HTERT RPE-1 (cell line): ENCODE results near the gene RASSF1.

Source experiments
- in situ Hi-C: fragments of 300-500 bp; cut with MboI; formaldehyde crosslinking; loops from 4 replicates; pipeline ENCODE4 v1.14.3; 2020; ENCODE audit warnings: low sequenced_read_pairs

RASSF1 gene, protein sequence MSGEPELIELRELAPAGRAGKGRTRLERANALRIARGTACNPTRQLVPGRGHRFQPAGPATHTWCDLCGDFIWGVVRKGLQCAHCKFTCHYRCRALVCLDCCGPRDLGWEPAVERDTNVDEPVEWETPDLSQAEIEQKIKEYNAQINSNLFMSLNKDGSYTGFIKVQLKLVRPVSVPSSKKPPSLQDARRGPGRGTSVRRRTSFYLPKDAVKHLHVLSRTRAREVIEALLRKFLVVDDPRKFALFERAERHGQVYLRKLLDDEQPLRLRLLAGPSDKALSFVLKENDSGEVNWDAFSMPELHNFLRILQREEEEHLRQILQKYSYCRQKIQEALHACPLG

DNA sequence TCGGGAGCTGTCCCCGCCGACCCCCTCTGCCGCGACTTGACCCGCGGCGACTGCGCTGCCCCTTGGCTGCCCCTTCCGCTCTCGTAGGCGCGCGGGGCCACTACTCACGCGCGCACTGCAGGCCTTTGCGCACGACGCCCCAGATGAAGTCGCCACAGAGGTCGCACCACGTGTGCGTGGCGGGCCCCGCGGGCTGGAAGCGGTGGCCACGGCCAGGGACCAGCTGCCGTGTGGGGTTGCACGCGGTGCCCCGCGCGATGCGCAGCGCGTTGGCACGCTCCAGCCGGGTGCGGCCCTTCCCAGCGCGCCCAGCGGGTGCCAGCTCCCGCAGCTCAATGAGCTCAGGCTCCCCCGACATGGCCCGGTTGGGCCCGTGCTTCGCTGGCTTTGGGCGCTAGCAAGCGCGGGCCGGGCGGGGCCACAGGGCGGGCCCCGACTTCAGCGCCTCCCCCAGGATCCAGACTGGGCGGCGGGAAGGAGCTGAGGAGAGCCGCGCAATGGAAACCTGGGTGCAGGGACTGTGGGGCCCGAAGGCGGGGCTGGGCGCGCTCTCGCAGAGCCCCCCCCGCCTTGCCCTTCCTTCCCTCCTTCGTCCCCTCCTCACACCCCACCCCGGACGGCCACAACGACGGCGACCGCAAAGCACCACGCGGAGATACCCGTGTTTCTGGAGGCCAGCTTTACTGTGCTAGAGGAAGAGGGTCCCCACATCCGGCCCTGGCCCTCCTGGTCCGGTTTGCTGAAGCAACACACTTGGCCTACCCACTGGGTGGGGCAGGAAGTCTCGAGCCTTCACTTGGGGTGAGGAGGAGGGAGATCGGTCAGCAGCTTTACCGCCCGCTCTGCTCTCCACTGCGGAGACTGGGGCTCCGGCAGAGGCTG, at the start of gene RASSF1:
Gene RASSF1, minus strand, starts transcription at position 389 of the 882 bp plus-strand sequence. Its CDS starts 31 bp downstream, at position 358.
- in situ Hi-C loops = no loop called here

DNA sequence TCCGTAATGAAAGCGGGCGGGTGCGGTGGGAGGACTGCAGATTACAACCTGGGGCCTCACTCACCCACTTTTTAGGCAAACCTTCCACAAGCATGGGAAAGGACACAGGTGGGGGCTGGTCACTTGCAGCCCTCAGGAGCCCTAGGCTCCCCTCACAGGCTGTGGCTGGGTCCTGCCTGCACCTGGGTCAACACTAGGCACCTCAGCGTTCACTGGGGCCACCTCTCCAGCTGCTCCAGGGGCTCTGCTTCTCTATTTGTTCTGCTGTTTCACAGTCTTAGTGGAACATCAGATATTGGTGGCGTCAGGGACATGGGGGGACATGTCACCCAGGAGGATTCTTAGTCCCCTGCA, 48.8 kb upstream of the RASSF1 start:
- in situ Hi-C loops = no loop called here

DNA sequence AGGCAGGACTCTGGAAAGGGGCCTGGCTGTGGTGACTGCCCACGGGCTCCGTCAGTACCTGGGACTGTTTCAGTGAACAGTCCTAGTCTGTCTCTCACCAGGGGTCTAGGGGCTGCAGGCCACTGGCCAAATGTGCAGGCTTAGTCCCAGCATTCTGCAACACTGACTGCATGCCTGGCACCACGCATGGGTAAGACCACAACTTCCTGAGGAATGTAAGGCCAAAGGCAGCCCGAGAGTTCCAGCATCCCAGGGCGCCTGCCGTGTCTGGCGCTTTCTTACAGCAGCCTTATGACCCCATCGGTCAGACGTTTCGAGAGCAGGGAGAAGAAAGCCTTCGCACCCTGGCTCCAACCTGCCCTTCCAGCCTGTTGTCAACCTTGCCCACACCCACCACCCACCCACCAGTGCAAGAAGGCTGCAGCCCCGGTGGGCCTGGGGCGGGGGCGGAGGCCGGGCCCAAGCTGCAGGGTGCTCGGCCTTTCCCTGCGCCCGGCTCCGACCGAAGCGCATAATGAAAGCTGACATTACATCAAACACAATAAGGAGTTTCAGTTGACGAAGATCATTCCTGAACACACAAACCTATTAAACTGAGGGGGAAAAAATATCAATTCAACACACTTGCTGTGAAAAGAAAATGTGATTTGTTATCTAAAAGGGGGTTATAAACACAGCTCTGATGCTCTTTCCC, 48.2 kb upstream of the RASSF1 start:
- in situ Hi-C loops = no loop called here

DNA sequence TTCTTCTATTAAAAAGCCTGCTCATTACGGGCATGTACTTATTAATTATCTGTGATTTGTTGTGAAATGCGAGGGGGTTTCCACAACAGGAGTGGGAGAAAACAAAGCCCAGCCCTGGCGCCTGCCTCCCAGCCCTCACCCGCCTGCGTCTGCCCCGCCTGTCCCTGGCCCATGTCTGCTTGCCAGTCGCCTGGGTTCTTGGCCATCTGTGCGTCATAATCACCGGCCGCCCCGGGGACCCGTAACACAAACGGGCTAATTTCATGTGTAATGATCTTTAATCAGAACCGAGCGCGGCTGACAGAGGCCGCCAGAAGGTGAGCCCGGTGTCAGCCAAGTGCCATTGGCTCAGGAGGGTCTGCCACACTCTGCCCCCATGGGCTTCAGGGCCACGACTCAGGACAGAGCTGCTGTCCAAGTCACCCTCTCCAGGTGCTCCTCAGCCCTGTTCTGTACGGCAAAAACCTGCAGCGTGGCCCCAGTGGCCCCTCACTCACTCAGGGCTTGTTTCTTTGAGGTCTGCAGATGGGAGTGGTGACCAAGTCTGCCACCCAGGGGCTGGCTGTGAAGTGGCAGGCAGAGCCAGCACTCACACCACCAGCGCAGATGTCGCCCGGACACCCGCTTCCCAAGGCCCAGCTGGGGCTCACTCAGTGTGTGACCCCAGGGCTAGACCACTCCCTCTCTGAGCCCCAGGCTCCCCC, 47.5 kb upstream of the RASSF1 start:
- in situ Hi-C loops = no loop called here

DNA sequence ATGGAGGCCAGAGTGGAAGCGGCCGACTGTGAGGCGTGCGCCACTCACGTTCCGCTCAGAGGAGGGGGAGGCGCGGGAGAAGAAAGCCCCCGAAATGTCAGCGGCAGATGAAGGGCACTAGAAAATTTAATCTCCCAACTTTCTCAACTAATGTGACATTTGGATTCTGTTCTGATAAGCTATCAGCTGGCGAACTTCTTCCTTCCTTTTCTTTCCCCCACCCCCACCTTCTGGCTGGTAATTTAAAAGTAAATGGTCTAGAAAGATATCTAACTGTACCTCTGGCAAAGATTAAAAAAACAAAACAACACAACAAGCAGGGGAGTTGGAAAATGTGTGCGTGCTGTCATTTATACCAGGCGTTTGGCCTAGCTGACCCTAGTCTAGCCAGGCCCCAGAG, 45.1 kb upstream of the RASSF1 start:
- in situ Hi-C loops = no loop called here

DNA sequence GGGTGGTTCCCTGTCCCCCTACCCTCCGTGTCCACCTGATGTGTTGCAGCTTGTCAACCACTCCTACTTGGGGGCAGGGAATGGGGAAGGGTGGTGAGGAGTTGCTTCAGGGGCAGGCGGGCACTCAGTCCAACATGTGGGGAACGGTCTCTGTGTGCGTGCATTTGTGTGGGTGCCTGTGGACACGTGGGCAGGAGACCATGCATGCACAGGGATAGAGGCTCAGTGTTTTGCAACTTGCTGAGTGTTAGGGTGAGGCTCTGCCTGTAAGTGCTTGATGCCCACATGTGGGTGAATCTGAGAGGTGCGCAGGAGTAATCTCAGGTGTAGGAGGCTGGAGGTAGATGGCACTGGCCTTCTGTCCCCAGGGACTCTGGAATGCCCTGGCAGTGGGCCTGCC, 43.1 kb upstream of the RASSF1 start:
- in situ Hi-C loops = no loop called here

DNA sequence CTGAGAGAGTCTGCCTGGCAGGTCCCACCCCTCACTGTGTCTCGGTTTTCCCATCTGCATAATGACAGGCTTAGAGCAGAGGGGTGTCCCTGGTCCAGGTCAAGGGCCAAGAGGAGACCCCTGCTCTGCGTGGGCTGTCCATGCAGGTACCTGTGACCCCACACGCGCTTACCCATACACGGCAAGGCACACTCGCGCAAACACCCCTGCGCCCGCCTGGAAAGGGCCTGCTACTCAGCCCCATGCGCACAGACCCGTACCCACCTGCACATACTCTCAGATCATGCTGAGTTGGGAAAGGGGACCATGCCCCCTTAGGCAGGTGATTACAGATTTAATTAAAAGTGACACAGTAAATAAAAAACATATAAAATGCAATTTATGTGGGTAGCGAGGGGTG, 42.1 kb upstream of the RASSF1 start:
- in situ Hi-C loops = no loop called here

DNA sequence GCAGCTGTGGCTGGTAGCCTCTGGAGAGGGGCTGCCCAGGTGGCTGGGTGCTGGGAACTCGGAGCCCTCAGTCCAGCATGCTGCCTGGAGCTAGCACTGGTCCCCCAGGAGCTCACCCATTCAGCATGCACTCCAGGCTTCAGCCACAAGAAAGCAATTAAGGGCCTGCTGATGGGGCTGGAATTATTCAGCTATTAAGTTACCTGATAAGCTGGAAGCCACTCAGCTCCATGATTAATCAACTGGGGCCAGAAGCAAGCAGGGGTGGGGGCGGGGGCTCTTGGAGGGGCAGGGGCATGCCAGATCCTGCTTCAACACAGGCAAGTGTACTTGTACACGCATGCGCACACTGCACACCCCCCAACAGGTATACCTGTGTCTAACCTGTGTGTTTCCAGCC, 40.7 kb upstream of the RASSF1 start:
- in situ Hi-C loops = no loop called here

DNA sequence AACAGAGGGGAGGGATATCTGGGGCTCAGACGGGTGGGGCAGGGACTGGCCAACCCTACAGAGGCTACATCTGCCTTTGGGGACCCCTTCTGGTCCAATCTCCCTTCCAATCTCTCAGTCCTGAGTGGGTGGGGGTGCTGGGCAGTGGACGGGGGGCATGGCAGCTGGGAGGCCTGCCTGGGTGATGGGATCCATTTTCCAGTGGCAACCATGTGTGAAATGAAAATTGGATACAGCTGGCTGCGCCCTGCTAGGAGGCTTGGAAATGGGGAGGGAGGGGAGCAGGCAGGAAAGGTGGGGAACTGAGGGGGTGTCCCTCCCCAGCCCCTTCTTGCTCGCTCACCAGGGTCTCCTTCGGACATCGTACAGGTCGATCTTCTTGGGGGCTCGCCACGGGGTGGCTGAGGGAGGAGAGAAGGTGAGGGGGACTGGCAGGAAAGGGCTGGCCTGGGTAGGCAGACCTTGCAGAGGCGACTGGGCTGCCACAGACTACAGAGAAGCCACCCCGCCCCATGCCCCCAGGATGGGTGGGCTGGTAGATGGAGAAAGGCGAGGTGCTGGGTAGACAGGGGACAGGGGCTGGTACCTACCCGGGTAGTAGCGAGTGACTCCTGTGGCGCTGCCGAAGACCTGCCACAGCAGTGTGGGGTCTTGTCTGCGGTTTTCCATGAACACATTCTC, 39.9 kb upstream of the RASSF1 start:
- in situ Hi-C loops = no loop called here

DNA sequence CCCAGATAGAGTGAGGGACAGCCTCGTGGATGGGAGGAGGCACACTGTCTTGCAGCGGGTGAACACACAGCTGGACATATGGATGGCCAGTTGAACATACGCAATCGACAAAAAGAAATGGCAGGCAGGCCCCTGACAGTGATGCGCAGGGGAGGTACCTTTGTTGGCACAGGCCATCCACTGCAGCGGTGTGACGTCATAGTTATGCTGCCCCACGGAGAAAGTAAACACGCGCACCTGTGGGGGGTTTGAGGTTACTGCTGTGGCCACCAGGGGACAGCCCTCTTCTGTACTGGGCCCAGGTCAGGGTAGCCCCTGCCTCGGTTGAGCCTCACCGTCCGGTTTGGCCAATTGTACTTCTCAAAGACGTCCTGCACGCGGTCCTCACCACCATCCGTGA, 38.1 kb upstream of the RASSF1 start:
- in situ Hi-C loops = no loop called here

DNA sequence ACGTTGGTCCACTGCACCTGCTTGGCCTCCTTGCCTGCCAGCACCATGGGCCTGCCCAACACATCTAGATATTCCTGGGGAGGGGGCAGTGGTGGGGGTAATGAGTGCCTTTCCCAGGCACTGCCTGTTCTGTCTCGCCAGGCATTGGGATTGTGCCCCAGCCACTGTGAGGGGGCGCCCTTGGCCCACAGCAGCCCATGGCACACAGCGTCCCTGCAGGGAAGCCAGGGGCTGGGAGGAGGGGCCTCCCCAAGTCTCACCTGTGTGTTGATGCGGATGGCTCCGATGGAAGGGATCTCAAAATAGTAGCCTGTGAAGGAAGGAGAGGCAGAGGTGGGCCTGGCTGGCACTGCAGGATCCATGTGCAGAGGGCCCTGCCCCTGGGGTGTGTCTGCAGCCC, 37.4 kb upstream of the RASSF1 start:
- in situ Hi-C loops = no loop called here

DNA sequence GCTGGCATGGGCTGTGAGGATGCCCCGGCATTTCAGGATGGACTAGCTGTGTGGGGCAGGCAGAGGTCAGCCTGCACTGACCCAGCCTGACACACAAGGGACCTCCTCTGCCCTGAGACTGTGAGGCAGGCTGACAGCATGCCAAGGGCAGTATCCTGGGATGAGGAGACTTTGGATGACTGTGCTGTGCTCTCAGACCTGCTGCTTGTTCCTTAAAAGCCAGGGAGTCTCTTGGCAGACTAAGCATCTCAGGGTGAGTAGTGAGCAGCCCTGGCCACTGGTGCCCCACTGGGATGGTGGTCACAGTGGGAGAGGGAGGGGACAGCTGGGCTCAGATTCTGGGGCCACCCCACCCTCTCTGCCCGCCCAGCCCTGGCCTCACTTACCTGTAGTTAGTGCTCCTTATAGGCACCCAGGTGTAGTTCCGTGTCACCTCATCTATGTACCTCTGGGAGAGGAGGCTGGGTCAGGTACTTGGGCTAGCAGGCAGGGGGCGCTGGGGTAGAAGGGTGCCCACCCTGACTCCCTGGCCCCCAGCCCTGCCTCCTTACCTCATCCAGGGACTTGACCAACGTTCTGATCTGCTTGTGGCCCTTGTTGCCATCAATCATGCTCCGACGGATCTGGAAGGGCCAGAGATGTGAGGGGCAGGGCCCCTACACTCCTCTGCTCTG, 34.8 kb upstream of the RASSF1 start:
- in situ Hi-C loops = no loop called here

DNA sequence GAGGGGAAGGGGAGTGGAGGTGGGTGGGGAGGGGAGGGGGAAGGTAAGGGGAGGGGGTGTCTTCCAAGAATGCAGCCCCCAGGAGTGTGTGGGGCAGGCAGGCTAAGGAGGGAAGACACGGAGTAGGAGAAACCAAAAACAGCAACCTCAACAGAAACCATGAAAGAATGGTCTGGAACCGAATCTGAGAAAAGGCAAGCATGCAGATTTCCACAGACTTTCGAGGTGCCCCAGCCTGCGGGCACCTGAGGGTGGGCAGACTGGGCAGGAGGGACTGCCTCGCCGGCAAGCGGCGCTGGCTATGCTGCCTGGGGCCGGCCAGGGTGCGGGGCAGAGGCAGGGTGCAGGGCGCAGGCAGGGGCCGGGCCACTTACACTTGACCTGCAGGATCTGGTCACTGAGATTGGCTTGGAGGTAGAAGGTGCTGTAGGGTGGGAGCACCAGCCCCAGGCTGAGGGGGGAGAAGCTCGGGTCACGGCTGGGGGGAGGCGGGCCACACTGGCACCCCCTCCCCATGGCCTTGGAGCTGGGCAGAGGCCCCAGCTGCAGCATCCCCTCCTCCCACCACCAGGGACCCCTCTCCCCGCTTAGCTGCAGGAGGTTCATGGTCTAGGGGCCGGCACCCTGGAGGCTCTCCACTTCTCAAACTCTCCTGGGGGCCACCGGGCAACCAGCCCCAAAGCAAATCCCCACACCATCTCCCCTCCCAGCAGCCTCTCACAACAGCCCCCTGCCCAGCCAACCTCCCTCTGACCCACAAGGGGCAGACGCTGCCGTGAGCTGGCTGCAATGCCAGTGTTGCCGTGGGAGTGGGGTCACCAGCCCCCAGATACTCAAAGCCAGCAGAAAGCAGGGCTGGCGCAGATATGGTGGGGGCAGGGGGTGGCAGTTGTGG, 34.0 kb upstream of the RASSF1 start:
- in situ Hi-C loops = no loop called here

DNA sequence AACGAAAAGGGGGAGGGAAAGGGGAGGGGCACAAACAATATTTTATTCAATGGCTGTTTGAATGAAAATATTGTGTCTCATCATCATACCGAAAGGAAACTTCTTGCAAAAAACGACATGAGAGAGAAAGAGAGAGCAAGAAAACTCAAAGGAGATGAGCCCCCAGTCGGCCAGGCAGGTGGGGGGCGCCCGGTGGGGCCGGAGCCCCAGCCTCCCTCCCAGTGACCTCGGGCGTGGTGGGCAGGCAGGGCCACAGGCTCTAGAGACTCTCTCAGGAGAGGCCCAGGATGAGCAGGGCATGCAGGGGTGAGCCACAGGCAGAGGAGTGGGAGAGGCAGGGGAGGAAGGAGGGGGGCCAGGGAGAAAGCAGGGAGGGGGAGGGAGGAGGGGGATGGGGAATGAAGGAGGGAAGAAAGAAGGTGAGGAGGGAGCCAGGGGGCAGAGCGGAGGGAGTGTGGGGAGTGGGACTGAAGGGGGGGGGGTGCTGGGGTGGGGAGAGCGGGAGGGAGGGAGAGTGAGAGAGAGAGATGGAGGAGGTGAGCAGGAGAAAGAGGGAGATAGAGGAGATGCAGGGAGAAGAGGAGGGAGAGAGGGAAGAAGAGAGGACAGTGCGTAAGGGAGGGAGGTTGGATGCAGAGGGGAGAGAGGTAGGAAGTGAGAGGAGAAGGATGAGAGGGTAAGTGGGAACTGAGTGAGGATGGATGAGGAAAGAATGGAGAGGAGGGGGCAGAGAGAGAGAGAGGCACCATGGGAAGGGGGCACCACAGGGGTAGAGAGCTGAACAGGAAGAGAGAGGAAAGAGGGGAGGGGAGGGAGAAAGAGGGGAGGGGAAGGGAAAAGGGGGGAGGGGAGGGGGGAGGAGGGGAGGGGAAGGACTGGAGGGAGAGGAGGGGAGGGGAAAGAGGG, 32.8 kb upstream of the RASSF1 start:
- in situ Hi-C loops = no loop called here

DNA sequence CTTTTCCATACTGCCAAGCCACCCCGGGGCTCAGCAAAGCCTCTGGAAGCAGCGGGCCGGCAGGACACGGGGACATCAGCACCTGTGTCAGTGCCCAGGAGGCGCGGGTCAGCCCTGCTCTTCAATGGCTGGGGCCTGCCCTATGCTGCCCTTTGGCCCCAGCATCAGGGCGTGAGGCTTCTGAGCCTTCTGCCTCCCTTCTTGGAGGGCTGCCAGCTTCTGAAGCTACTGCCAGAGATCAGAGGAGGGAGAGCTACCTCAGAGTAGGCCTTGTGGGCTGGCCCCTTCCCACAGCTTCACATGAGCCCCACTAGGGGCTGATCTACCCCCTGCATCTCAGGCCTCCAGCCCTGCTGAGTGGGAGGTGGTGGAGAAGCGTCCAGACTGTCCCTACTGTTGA, 31.7 kb upstream of the RASSF1 start:
- in situ Hi-C loops = no loop called here

DNA sequence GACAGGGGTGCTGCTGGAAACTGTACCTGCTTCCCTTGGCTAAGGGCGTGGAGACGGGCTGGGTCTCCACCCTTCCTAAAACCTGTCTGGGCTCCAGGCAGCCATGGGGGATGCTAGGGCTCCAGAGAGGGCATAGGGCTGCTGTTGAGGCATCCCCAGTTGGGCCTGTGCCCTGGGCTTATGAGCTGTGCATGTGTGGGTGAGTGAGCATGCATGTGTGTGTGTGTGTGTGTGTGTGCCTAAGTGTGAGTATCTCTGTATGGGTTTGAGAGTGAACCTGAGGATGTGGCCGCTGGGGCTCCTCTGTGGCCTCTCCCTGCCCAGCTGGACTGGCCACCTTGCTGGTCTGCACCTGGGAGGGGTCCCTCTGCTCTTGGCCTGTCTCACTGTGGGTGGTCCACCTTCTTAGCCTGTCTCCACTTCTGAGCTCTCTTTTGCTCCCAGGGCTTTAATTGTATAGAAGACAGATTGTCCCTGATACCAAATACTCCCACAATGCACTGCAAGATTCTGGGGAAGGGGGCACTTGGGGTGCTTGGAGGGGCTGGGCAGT, 30.6 kb upstream of the RASSF1 start:
- in situ Hi-C loops = no loop called here

DNA sequence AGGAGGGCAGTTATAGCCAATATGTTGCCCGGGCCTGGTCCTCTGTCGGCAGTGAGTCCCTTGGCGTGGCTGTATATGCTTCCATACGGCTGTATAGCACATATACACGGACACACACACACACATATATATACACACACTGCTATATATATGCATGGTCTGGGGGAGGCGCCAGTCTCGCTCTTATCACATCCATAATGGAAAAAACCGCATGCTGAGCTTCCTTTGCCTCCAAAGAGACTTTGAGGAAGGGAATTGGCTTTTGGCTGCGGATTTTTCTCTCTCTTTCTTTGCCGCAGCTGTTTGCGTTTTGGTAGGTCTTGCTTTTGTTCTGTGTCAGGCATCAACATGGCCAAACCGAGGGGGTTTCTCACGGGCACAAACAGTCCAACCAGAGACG, 30.0 kb upstream of the RASSF1 start:
- in situ Hi-C loops = no loop called here
